Measurements from ENCODE around the gene ANKRD23.

GRCh38 chr2:96832408-96832753 is 11.4 kb downstream of the ANKRD23 start:
- TF ChIP-seq CTCF (conservative IDR thresholded peaks at IDR 0.05) (no peak), ZFX (IDR thresholded peaks at IDR 0.05) (no peak)
